ENCODE results near the gene MC2R. TPM values are rescaled to one million over a fixed set of nuclear protein-coding genes. Genes with fewer than 3 reads are reported as not detected.

Gene MC2R
- total RNA-seq, 4 donors from 2014 or later: not detected

DNA sequence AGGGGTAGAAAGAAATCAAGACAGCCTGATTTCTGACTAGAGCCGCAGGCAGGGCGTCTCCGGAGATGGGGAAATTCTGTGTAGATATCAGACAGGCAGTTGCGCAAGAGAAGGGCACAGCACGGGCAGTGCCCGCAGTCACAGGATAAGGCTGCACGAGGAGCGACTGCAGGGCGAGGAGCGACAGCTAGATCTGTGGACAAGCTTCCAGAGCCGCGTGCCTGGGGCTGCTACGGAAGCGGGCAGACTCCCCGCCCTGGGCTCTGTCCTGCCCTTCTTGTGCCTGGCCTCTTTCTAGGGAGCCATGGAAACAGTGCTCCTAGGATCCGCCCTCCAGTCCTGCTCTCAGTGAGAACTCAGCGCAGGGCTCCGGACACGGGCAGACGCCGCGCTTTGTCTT lies 78.8 kb downstream of the MC2R start:
- no peak overlapping the region for H3K4me3 ChIP-seq
- WGBS, 2 donors: 93 to 95% methylated on average over 22 of the region's 22 CpGs
- H3K27ac ChIP-seq: no peak overlapping the region
- H3K36me3 ChIP-seq: no peaks in the 10 kb centered on the region
- DNase-seq (ENCODE audit: low spot score in 2 of 2): no peak
- H3K4me1 ChIP-seq: no peaks in the 10 kb centered on the region
- no peaks in the 10 kb centered on the region for H3K27me3 ChIP-seq
- H3K9me3 ChIP-seq: no peaks in the 10 kb centered on the region
- TF ChIP-seq, protein P1, sequence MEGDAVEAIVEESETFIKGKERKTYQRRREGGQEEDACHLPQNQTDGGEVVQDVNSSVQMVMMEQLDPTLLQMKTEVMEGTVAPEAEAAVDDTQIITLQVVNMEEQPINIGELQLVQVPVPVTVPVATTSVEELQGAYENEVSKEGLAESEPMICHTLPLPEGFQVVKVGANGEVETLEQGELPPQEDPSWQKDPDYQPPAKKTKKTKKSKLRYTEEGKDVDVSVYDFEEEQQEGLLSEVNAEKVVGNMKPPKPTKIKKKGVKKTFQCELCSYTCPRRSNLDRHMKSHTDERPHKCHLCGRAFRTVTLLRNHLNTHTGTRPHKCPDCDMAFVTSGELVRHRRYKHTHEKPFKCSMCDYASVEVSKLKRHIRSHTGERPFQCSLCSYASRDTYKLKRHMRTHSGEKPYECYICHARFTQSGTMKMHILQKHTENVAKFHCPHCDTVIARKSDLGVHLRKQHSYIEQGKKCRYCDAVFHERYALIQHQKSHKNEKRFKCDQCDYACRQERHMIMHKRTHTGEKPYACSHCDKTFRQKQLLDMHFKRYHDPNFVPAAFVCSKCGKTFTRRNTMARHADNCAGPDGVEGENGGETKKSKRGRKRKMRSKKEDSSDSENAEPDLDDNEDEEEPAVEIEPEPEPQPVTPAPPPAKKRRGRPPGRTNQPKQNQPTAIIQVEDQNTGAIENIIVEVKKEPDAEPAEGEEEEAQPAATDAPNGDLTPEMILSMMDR (IDR thresholded peaks at IDR 0.05): no peak
- TF ChIP-seq POLR2A (IDR thresholded peaks at IDR 0.05): no peak
- no peak for TF ChIP-seq EP300 (IDR thresholded peaks at IDR 0.05)

DNA sequence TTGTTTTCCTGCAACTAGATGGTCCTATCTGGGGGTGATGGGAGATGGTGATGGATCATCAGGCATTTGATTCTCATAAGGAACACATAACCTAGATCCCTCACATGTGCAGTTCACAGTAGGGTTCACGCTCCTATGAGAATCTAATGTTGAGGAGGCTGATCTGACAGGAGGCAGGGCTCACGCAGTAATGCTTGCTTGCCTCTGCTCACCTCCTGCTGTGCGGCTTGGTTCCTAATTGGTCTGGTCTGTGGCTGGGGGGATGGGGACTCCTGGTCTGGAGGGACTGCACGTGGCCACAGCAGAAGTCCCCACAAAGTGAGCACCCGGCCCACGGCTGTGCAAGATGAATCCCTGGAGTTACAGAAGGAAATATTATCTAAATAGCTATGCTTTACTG lies 80.1 kb downstream of the MC2R start:
- no peak for DNase-seq (ENCODE audit: low spot score in 2 of 2)
- H3K36me3 ChIP-seq: no peaks in the 10 kb centered on the region
- TF ChIP-seq, protein P1 (IDR thresholded peaks at IDR 0.05): no peak
- no peak overlapping the region for H3K4me3 ChIP-seq
- 56 to 60% methylated on average over 6 of the region's 6 CpGs for WGBS, 2 donors
- no peak overlapping the region for H3K27ac ChIP-seq
- H3K4me1 ChIP-seq: no peaks in the 10 kb centered on the region
- no peaks in the 10 kb centered on the region for H3K27me3 ChIP-seq
- H3K9me3 ChIP-seq: no peaks in the 10 kb centered on the region

DNA sequence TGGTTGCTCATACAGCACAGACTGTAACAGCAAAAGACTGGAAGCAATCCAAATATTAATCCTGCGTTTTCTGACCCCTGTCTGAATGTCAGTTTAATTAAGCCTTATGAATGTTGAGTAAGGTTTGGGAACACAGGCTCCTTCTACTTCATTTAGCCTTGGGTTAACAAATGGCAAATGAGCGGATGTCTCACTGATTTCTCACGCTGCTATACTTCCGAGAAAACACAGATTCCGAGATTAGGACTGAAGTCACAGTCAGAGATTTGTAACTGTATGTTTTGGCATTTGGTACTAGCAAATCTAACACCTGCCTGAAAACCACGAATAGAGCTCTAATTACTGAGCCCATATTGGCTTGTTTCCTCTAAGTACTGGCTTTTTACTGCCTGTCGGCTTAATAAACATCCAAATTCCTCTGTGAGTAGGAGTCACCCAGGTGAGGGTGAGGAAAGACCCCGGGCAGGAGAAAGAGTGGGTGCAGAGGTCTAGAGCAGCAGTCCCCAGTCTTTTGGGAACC lies 80.8 kb downstream of the MC2R start:
- H3K4me3 ChIP-seq: no peak overlapping the region
- H3K4me1 ChIP-seq: no peaks in the 10 kb centered on the region
- 47 to 58% methylated on average over 8 of the region's 8 CpGs for WGBS, 2 donors
- H3K9me3 ChIP-seq: no peaks in the 10 kb centered on the region
- DNase-seq (ENCODE audit: low spot score in 2 of 2): no peak
- TF ChIP-seq, protein P1 (IDR thresholded peaks at IDR 0.05): no peak
- no peak for TF ChIP-seq EP300 (IDR thresholded peaks at IDR 0.05)
- TF ChIP-seq POLR2A (IDR thresholded peaks at IDR 0.05): no peak
- H3K27ac ChIP-seq: no peak overlapping the region
- H3K27me3 ChIP-seq: no peaks in the 10 kb centered on the region
- no peaks in the 10 kb centered on the region for H3K36me3 ChIP-seq

Other genes with a start within 250 kb of the MC2R start
- 1 to 10 TPM; 5.2 to 8.7 (median 7.3) TPM for gene FAM210A, start 189.0 kb downstream of the MC2R start, total RNA-seq
- 10 to 100 TPM; 13.8 to 25.3 (median 23.0) TPM for gene RNMT, start 188.9 kb downstream of the MC2R start, total RNA-seq
- not detected for gene MC5R, start 91.4 kb downstream of the MC2R start, total RNA-seq
- 10 to 100 TPM in 2 of 4 donors, 1 to 10 TPM in 2; 3.0 to 11.4 (median 9.5) TPM for gene ZNF519, start 216.9 kb upstream of the MC2R start, total RNA-seq